Fibroblast of the aortic adventitia (primary cell): ENCODE measurements around the gene CCDC170. TPM values are rescaled to one million over a fixed set of nuclear protein-coding genes. Genes with fewer than 3 reads are reported as not detected.

Experiments used
- DNase-seq: peaks from one replicate; pipeline ENCODE4 v3.0.0-alpha.2; 2010; ENCODE audit warnings: low read depth
- H3K4me3 ChIP-seq: 2 replicates; pipeline ENCODE4 v1.5.1; 2011; ENCODE audit warnings: low read depth, mild to moderate bottlenecking, control low read depth, low read length, moderate library complexity
- small RNA-seq: library from RNA; depleted of rRNA; stranded (forward); fragments of <200 nt; gene quantifications from one replicate; pipeline ENCODE3, GENCODE V24; 2012
- total RNA-seq: library from RNA; depleted of rRNA; stranded (reverse); fragments of >200 nt; gene quantifications from 2 replicates; pipeline ENCODE4 v1.2.3, GENCODE V29; 2012; ENCODE audit warnings: low replicate concordance
- TF ChIP-seq, protein P1 (sequence below): IDR thresholded peaks from 2 replicates; pipeline ENCODE4 v1.5.1; 2011; ENCODE audit warnings: mild to moderate bottlenecking, low read length, control low read depth, inconsistent platforms; ENCODE audit not compliant: insufficient read depth

Gene CCDC170
- total RNA-seq, 1 donor = 0.09 TPM

DNA sequence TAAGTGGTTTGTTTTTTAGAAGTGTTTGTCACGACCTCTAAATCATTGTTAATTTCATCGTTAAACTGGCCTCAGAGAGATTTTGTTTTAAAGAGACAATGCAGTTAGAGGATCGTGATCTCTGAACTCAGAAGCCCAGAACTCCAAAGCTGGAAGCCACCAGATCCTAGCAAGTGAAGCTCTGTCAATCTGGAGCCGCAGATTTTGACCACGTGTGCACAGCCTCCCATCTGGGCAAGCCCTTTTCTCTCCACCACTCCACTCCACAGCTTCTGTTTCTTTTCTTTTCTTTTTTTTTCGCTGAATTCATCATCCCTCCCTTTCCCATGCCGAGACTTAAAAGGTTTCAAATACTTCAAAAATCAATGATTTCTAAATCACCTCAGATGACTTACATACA, 171.5 kb downstream of the CCDC170 start:
- no peak overlapping the region for H3K4me3 ChIP-seq
- TF ChIP-seq, protein P1, sequence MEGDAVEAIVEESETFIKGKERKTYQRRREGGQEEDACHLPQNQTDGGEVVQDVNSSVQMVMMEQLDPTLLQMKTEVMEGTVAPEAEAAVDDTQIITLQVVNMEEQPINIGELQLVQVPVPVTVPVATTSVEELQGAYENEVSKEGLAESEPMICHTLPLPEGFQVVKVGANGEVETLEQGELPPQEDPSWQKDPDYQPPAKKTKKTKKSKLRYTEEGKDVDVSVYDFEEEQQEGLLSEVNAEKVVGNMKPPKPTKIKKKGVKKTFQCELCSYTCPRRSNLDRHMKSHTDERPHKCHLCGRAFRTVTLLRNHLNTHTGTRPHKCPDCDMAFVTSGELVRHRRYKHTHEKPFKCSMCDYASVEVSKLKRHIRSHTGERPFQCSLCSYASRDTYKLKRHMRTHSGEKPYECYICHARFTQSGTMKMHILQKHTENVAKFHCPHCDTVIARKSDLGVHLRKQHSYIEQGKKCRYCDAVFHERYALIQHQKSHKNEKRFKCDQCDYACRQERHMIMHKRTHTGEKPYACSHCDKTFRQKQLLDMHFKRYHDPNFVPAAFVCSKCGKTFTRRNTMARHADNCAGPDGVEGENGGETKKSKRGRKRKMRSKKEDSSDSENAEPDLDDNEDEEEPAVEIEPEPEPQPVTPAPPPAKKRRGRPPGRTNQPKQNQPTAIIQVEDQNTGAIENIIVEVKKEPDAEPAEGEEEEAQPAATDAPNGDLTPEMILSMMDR = no peak
- no peak for DNase-seq

DNA sequence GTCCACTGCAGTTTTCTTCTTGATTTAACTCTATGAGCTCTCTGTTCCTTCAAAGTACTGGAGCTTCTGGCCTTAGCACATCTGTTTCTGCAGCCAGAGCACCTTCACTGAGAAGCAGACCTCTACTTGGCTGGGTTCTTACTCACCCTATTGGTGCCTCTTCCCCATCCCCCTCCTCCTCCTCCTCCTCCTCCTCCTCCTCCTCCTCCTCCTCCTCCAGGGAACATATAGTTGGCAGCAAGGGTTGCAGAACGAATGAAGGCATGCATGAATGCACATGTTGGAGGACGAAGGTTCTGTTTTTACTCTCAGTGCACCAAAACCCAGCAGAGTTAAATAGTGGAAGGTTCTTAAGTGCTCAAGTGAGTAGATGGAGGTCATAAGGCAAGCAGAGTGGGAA, 172.7 kb downstream of the CCDC170 start:
- TF ChIP-seq, protein P1 = no peak
- no peak for DNase-seq
- no peak overlapping the region for H3K4me3 ChIP-seq

DNA sequence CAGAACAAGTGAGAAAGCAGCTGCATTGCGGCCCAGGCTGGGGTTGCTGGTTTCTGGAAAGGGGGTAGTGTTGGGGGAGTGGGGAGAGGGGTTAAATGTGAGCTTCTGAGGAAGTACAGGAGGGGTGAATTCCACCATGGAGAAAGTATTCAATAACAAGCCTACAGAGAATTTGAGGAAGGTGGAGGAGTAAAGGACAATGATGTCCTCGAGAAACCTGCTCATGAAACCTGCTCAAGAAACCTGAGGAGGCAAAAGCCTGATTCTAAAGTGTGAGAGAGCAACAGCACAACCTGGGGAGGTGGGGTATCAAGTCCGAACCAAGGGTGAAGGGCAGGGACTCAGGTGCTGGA, 175.4 kb downstream of the CCDC170 start:
- H3K4me3 ChIP-seq = no peak overlapping the region
- no peak for DNase-seq
- TF ChIP-seq, protein P1 = no peak

DNA sequence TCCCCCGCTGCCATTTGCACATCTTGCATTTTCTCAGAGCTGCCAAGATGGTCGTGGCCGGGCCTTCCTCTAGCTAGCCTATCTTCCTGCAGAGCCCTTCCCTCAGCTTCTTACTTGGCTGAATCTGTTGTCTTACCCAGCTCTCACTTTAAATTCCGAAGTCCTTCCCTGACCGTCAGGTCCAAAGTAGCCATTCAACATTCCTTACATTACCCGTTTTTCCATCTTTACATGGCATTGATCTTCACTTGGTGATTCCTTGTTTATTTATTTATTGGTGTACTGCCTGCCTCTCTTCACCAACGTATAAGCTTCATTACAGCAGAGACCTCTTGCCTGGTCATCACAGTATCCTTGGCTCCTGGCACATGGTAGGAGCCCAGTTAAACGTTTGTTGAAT, 176.3 kb downstream of the CCDC170 start:
- DNase-seq = no peak
- H3K4me3 ChIP-seq = no peak overlapping the region
- TF ChIP-seq, protein P1 = no peak

Small RNAs within 50 kb of the gene (small RNA-seq; reads per million reads assigned to genes)
- gene RNU6-813P = not detected

Other genes with a start within 250 kb of the CCDC170 start
- 1.4 and 14.0 TPM in 2 replicates for gene ZBTB2, start 102.5 kb upstream of the CCDC170 start, total RNA-seq
- gene RMND1, start 41.9 kb upstream of the CCDC170 start, total RNA-seq = 36.4 and 51.3 TPM in 2 replicates